Measurements from ENCODE around the gene LRRC27. TPM values are rescaled to one million over a fixed set of nuclear protein-coding genes. Genes with fewer than 3 reads are reported as not detected.

LRRC27 gene
- total and polyA plus RNA-seq, 7 experiments from 2014 or later = 1.8 to 10.8 (median 6.0) TPM

- DNase-seq = no peak
- H3K4me3 Mint-ChIP-seq = peak overlapping the region in 9 of 10 donors; percentile 10 to 94 (median 88)
- CTCF ChIA-PET = no interaction called here
- peaks cover 0 to 32% (median 23%) of the 10 kb centered on the region in 7 donors for H3K4me1 Mint-ChIP-seq
- H3K36me3 ChIP-seq (ENCODE audit: control insufficient read depth in 2 of 3, insufficient read depth in 3 of 3, low read length in 3 of 3) = no peaks in the 10 kb centered on the region
- no peak overlapping the region for H3K4me3 ChIP-seq (ENCODE audit: low read length)
- no peaks in the 10 kb centered on the region for H3K9me3 ChIP-seq (ENCODE audit: control insufficient read depth in 2 of 3, low read length in 3 of 3)
- intact Hi-C loops (cut with micrococcal nuclease) = loop anchor here (5.0 kb wide), 2 partner anchors 91 to 139 kb away; partner anchors contain the start of genes INPP5A (in 1 of the 2) and STK32C (in 1 of the 2)
- no peaks in the 10 kb centered on the region for H3K36me3 Mint-ChIP-seq
- H3K27ac ChIP-seq (ENCODE audit: low read depth, low read length) = peak overlapping the region; percentile 85
- peaks cover 9 to 10% of the 10 kb centered on the region in 2 donors for H3K4me1 ChIP-seq (ENCODE audit: control insufficient read depth in 2 of 2, insufficient read depth in 2 of 2, low read length in 2 of 2)
- POLR2A ChIA-PET = interaction anchor here (1.1 kb wide), 1 partner anchor 14 kb away, joined by 3 read pairs; no protein-coding TSS in a partner anchor
- no peak for ATAC-seq
- peaks cover 0 to 6% (median 0%) of the 10 kb centered on the region in 5 donors for H3K27me3 Mint-ChIP-seq
- peak overlapping the region in 2 of 9 donors; percentile 2 to 43 for H3K27ac Mint-ChIP-seq
- H3K27me3 ChIP-seq (ENCODE audit: control insufficient read depth in 2 of 2, insufficient read depth in 2 of 2, low read length in 2 of 2) = no peaks in the 10 kb centered on the region
- no peaks in the 10 kb centered on the region for H3K9me3 Mint-ChIP-seq
Measured at GRCh38 chr10:132398566-132398991, 66.6 kb downstream of the LRRC27 start.

GRCh38 chr10:132399117-132400035 lies 67.4 kb downstream of the LRRC27 start:
- Histone ChIP-seq H3K27me3 (ENCODE audit: control insufficient read depth in 2 of 2, insufficient read depth in 2 of 2, low read length in 2 of 2) (no peaks in the 10 kb centered on the region), H3K27ac (ENCODE audit: low read depth, low read length) (peak overlapping the region; percentile 14), H3K9me3 (ENCODE audit: control insufficient read depth in 2 of 3, low read length in 3 of 3) (no peaks in the 10 kb centered on the region), H3K4me3 (ENCODE audit: low read length) (no peak overlapping the region), H3K36me3 (ENCODE audit: control insufficient read depth in 2 of 3, insufficient read depth in 3 of 3, low read length in 3 of 3) (peaks cover 0 to 5% (median 0%) of the 10 kb centered on the region in 3 experiments), H3K4me1 (ENCODE audit: control insufficient read depth in 2 of 2, insufficient read depth in 2 of 2, low read length in 2 of 2) (peaks cover 9 to 10% of the 10 kb centered on the region in 2 donors)
- intact Hi-C loops (cut with micrococcal nuclease) = loop anchor here (5.0 kb wide), 2 partner anchors 92 to 138 kb away; partner anchors contain the start of genes INPP5A (in 1 of the 2) and STK32C (in 1 of the 2)
- H3K27me3 Mint-ChIP-seq = peaks cover 0 to 6% (median 0%) of the 10 kb centered on the region in 5 donors
- H3K36me3 Mint-ChIP-seq = no peaks in the 10 kb centered on the region
- peaks cover 0 to 32% (median 23%) of the 10 kb centered on the region in 7 donors for H3K4me1 Mint-ChIP-seq
- no peak for ATAC-seq
- peak overlapping the region in 6 of 9 donors; percentile 36 to 75 (median 63) for H3K27ac Mint-ChIP-seq
- ChIA-PET CTCF (no interaction called here), POLR2A (no interaction called here)
- H3K9me3 Mint-ChIP-seq = no peaks in the 10 kb centered on the region
- no peak for DNase-seq
- peak overlapping the region in 9 of 10 donors; percentile 10 to 94 (median 39) for H3K4me3 Mint-ChIP-seq

- H3K27ac Mint-ChIP-seq = peak overlapping the region in 5 of 9 donors; percentile 32 to 64 (median 36)
- intact Hi-C loops (cut with micrococcal nuclease) = no loop called here
- peak overlapping the region in 3 of 10 donors; percentile 32 to 94 (median 69) for H3K4me3 Mint-ChIP-seq
- no peaks in the 10 kb centered on the region for H3K9me3 ChIP-seq (ENCODE audit: control insufficient read depth in 2 of 3, low read length in 3 of 3)
- H3K27me3 ChIP-seq (ENCODE audit: control insufficient read depth in 2 of 2, insufficient read depth in 2 of 2, low read length in 2 of 2) = no peaks in the 10 kb centered on the region
- H3K4me1 ChIP-seq (ENCODE audit: control insufficient read depth in 2 of 2, insufficient read depth in 2 of 2, low read length in 2 of 2) = peaks cover 9 to 10% of the 10 kb centered on the region in 2 donors
- ATAC-seq (no peak), DNase-seq (no peak)
- no peaks in the 10 kb centered on the region for H3K36me3 Mint-ChIP-seq
- ChIA-PET POLR2A (no interaction called here), CTCF (no interaction called here)
- no peaks in the 10 kb centered on the region for H3K9me3 Mint-ChIP-seq
- H3K36me3 ChIP-seq (ENCODE audit: control insufficient read depth in 2 of 3, insufficient read depth in 3 of 3, low read length in 3 of 3) = peaks cover 0 to 8% (median 0%) of the 10 kb centered on the region in 3 experiments
- H3K27me3 Mint-ChIP-seq = peaks cover 0 to 6% (median 0%) of the 10 kb centered on the region in 5 donors
- peak overlapping the region; percentile 14 for H3K27ac ChIP-seq (ENCODE audit: low read depth, low read length)
- H3K4me1 Mint-ChIP-seq = peaks cover 0 to 32% (median 18%) of the 10 kb centered on the region in 7 donors
- no peak overlapping the region for H3K4me3 ChIP-seq (ENCODE audit: low read length)
Measured at GRCh38 chr10:132400041-132400546, 68.1 kb downstream of the LRRC27 start.

GRCh38 chr10:132400547-132401151 lies 68.7 kb downstream of the LRRC27 start:
- peak overlapping the region in 2 of 9 donors; percentile 49 to 63 for H3K27ac Mint-ChIP-seq
- DNase-seq = no peak
- peaks cover 0 to 6% (median 0%) of the 10 kb centered on the region in 5 donors for H3K27me3 Mint-ChIP-seq
- H3K36me3 Mint-ChIP-seq = peaks cover 0 to 2% (median under 1%) of the 10 kb centered on the region in 5 donors
- Histone ChIP-seq H3K27ac (ENCODE audit: low read depth, low read length) (no peak overlapping the region), H3K36me3 (ENCODE audit: control insufficient read depth in 2 of 3, insufficient read depth in 3 of 3, low read length in 3 of 3) (peaks cover 0 to 14% (median 0%) of the 10 kb centered on the region in 3 experiments), H3K9me3 (ENCODE audit: control insufficient read depth in 2 of 3, low read length in 3 of 3) (no peaks in the 10 kb centered on the region), H3K4me3 (ENCODE audit: low read length) (no peak overlapping the region), H3K4me1 (ENCODE audit: control insufficient read depth in 2 of 2, insufficient read depth in 2 of 2, low read length in 2 of 2) (peaks cover 9 to 10% of the 10 kb centered on the region in 2 donors), H3K27me3 (ENCODE audit: control insufficient read depth in 2 of 2, insufficient read depth in 2 of 2, low read length in 2 of 2) (no peaks in the 10 kb centered on the region)
- H3K4me1 Mint-ChIP-seq = peaks cover 0 to 32% (median 18%) of the 10 kb centered on the region in 7 donors
- no peaks in the 10 kb centered on the region for H3K9me3 Mint-ChIP-seq
- ATAC-seq = no peak
- ChIA-PET CTCF (interaction anchor here (1.5 kb wide), 1 partner anchor 13 kb away, joined by 3 read pairs; no protein-coding TSS in a partner anchor), POLR2A (no interaction called here)
- intact Hi-C loops (cut with micrococcal nuclease) = no loop called here
- peak overlapping the region in 1 of 10 donors; percentile 94 for H3K4me3 Mint-ChIP-seq

- peaks cover 0 to 32% (median 22%) of the 10 kb centered on the region in 7 donors for H3K4me1 Mint-ChIP-seq
- intact Hi-C loops (cut with micrococcal nuclease) = no loop called here
- no peak overlapping the region for H3K4me3 Mint-ChIP-seq
- H3K27ac Mint-ChIP-seq = no peak overlapping the region
- ATAC-seq = no peak
- H3K36me3 ChIP-seq (ENCODE audit: control insufficient read depth in 2 of 3, insufficient read depth in 3 of 3, low read length in 3 of 3) = peaks cover 0 to 23% (median 0%) of the 10 kb centered on the region in 3 experiments
- ChIA-PET CTCF (interaction anchor here (1.5 kb wide), 1 partner anchor 14 kb away, joined by 3 read pairs; no protein-coding TSS in a partner anchor), POLR2A (interaction anchor here (0.5 kb wide), 1 partner anchor 60 kb away, joined by 3 read pairs; no protein-coding TSS in a partner anchor)
- H3K4me1 ChIP-seq (ENCODE audit: control insufficient read depth in 2 of 2, insufficient read depth in 2 of 2, low read length in 2 of 2) = peaks cover 9 to 10% of the 10 kb centered on the region in 2 donors
- H3K27me3 ChIP-seq (ENCODE audit: control insufficient read depth in 2 of 2, insufficient read depth in 2 of 2, low read length in 2 of 2) = no peaks in the 10 kb centered on the region
- H3K9me3 ChIP-seq (ENCODE audit: control insufficient read depth in 2 of 3, low read length in 3 of 3) = no peaks in the 10 kb centered on the region
- H3K9me3 Mint-ChIP-seq = no peaks in the 10 kb centered on the region
- no peak overlapping the region for H3K4me3 ChIP-seq (ENCODE audit: low read length)
- H3K27ac ChIP-seq (ENCODE audit: low read depth, low read length) = no peak overlapping the region
- H3K27me3 Mint-ChIP-seq = peaks cover 0 to 6% (median 0%) of the 10 kb centered on the region in 5 donors
- H3K36me3 Mint-ChIP-seq = peaks cover 0 to 6% (median 4%) of the 10 kb centered on the region in 5 donors
- DNase-seq = peak in 1 of 9 donors; percentile 8
Measured at GRCh38 chr10:132401401-132402118, 69.6 kb downstream of the LRRC27 start.
